Thymus (tissue), 11 donors: ENCODE measurements around the gene GARIN3. TPM values are rescaled to one million over a fixed set of nuclear protein-coding genes. Genes with fewer than 3 reads are reported as not detected.

ENCODE experiments used
- DNase-seq, 9 donors: peaks; one replicate each; pipeline ENCODE4 v3.0.0-alpha.2; 2013; ENCODE audit warnings: low spot score in 9 of 9, low read depth in 6 of 9, missing footprints in 1 of 9
- H3K27ac ChIP-seq, 2 donors: one replicate each; pipeline ENCODE4 v1.5.1; 2013; ENCODE audit warnings: control low read depth in 1 of 2, low read depth in 1 of 2, low read length in 1 of 2, mild to moderate bottlenecking in 1 of 2, moderate library complexity in 1 of 2
- H3K27me3 ChIP-seq, 2 donors: one replicate each; pipeline ENCODE4 v1.5.1; 2013; ENCODE audit warnings: low read length in 1 of 2; ENCODE audit not compliant: control insufficient read depth in 2 of 2, insufficient read depth in 1 of 2
- H3K36me3 ChIP-seq, 2 donors: one replicate each; pipeline ENCODE4 v1.5.1; 2013; ENCODE audit warnings: low read length in 1 of 2, mild to moderate bottlenecking in 1 of 2, moderate library complexity in 1 of 2; ENCODE audit not compliant: control insufficient read depth in 2 of 2, insufficient read depth in 2 of 2
- H3K4me1 ChIP-seq, 2 donors: one replicate each; pipeline ENCODE4 v1.5.1; 2013; ENCODE audit warnings: low read length in 2 of 2; ENCODE audit not compliant: control insufficient read depth in 2 of 2, insufficient read depth in 2 of 2
- H3K4me3 ChIP-seq, 2 donors: one replicate each; pipeline ENCODE4 v1.5.1; 2013; ENCODE audit warnings: low read length in 2 of 2, control low read depth in 1 of 2, mild to moderate bottlenecking in 1 of 2
- H3K9me3 ChIP-seq, 2 donors: one replicate each; pipeline ENCODE4 v1.5.1; 2013; ENCODE audit warnings: low read length in 1 of 2, mild to moderate bottlenecking in 1 of 2; ENCODE audit not compliant: control insufficient read depth in 2 of 2, insufficient read depth in 1 of 2
- WGBS: extraction: QIAGEN DNeasy Blood & Tissue Kit; methylation state at CpG from one replicate; pipeline ENCODE4 v1.1.7; 2013; 5-methylcytosine and 5-hydroxymethylcytosine counted together
- polyA plus RNA-seq: library from polyadenylated mRNA; stranded (reverse); fragments of 200-250 nt; gene quantifications from one replicate; pipeline ENCODE4 v1.2.3, GENCODE V29; 2013
- total RNA-seq: library from RNA; stranded (reverse); fragments of 120-200 nt; gene quantifications from one replicate; pipeline ENCODE4 v1.2.4, GENCODE V29; 2013
- donor health status: healthy.

The GARIN3 gene
- total and polyA plus RNA-seq, 2 donors = not detected

GRCh38 chr5:157160001-157160400 is 6.1 kb downstream of the GARIN3 start:
- peaks cover 0 to 22% of the 10 kb centered on the region in 2 donors for H3K4me1 ChIP-seq
- H3K27me3 ChIP-seq = no peaks in the 10 kb centered on the region
- H3K9me3 ChIP-seq = no peaks in the 10 kb centered on the region
- no peaks in the 10 kb centered on the region for H3K36me3 ChIP-seq
- WGBS = 95% methylated on average over 4 of the region's 4 CpGs
- H3K4me3 ChIP-seq = no peak overlapping the region
- peak overlapping the region; percentile 42 to 60 for H3K27ac ChIP-seq
- DNase-seq = peak in 1 of 9 donors; percentile 19

- WGBS = 87% methylated on average over 6 of the region's 6 CpGs
- Histone ChIP-seq H3K27ac (peak overlapping the region; percentile 40 to 60), H3K4me3 (no peak overlapping the region), H3K9me3 (no peaks in the 10 kb centered on the region), H3K27me3 (no peaks in the 10 kb centered on the region), H3K36me3 (no peaks in the 10 kb centered on the region), H3K4me1 (peaks cover 0 to 22% of the 10 kb centered on the region in 2 donors)
- peak in 2 of 9 donors; percentile 40 to 68 for DNase-seq
Observed at GRCh38 chr5:157159209-157159751, 6.8 kb downstream of the GARIN3 start.

- Histone ChIP-seq H3K4me3 (no peak overlapping the region), H3K27ac (no peak overlapping the region), H3K27me3 (no peaks in the 10 kb centered on the region), H3K9me3 (no peaks in the 10 kb centered on the region), H3K36me3 (no peaks in the 10 kb centered on the region), H3K4me1 (peaks cover 0 to 28% of the 10 kb centered on the region in 2 donors)
- WGBS = 98% methylated on average over 1 of the region's 1 CpG
- DNase-seq = no peak
Observed at GRCh38 chr5:157157293-157157891, 8.7 kb downstream of the GARIN3 start.

- Histone ChIP-seq H3K27me3 (no peaks in the 10 kb centered on the region), H3K36me3 (no peaks in the 10 kb centered on the region), H3K4me1 (peaks cover 0 to 29% of the 10 kb centered on the region in 2 donors), H3K4me3 (no peak overlapping the region), H3K27ac (no peak overlapping the region), H3K9me3 (no peaks in the 10 kb centered on the region)
- 96% methylated on average over 3 of the region's 3 CpGs for WGBS
- no peak for DNase-seq
Observed at GRCh38 chr5:157155297-157155696, 10.8 kb downstream of the GARIN3 start.

GRCh38 chr5:157150995-157151394 is 15.1 kb downstream of the GARIN3 start:
- Histone ChIP-seq H3K36me3 (no peaks in the 10 kb centered on the region), H3K4me3 (no peak overlapping the region), H3K9me3 (no peaks in the 10 kb centered on the region), H3K27ac (no peak overlapping the region), H3K4me1 (peaks cover 0 to 16% of the 10 kb centered on the region in 2 donors), H3K27me3 (no peaks in the 10 kb centered on the region)
- no peak for DNase-seq
- 94% methylated on average over 3 of the region's 3 CpGs for WGBS

- no peaks in the 10 kb centered on the region for H3K27me3 ChIP-seq
- no peak overlapping the region for H3K4me3 ChIP-seq
- H3K36me3 ChIP-seq = no peaks in the 10 kb centered on the region
- 88% methylated on average over 14 of the region's 14 CpGs for WGBS
- peaks cover under 1 to 16% of the 10 kb centered on the region in 2 donors for H3K4me1 ChIP-seq
- peak; percentile 52 to 94 (median 87) for DNase-seq
- no peak overlapping the region for H3K27ac ChIP-seq
- H3K9me3 ChIP-seq = no peaks in the 10 kb centered on the region
Observed at GRCh38 chr5:157148734-157149615, 17.1 kb downstream of the GARIN3 start.

- Histone ChIP-seq H3K27me3 (no peaks in the 10 kb centered on the region), H3K36me3 (peaks cover 5 to 7% of the 10 kb centered on the region in 2 donors), H3K4me3 (peak overlapping the region; percentile 84 to 97), H3K9me3 (no peaks in the 10 kb centered on the region), H3K4me1 (peaks cover 13 to 20% of the 10 kb centered on the region in 2 donors), H3K27ac (peak overlapping the region; percentile 89 to 94)
- WGBS = 9% methylated on average over 33 of the region's 33 CpGs
- DNase-seq = peak in 2 of 9 donors; percentile 41
Observed at GRCh38 chr5:157143127-157143971, 22.7 kb downstream of the GARIN3 start.

DNA sequence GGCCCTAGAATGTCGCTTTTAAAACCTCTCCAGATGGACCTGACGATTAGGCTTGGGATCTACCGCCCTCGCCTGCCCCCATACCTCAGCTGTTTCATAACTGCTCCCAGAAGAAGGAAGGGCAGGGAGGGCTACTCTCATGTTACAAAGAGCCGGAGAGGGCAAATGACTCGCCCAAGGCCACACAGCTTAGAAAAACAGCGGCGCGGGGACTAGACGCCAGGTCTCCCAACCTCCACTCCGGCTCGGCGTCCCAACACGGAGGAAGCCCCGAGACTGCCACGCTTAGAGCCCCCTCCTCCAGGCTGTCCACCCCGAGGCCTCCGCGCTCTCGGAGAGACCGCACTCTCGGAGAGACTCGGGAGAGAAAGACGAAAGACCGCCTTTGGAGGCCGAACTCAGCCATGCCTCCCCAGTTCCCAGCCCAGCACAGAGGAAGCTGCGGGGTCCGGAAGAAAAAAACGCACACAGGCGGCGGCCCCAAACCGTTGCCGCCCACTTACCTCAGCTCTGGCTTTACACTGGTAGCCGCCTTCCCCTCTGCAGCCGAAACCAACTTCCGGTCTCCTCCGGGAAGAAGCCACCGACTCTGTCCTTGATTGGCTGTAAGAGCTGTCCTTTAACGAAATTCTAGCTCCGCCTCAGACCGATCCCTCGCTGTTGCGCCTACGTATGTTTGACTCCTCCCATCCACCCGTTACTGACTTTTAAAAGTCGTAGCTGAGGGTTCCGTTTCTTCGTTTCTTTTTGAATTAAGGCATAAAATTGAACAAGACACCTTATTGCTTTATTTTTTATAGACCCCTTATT is 23.5 kb downstream of the GARIN3 start, which contains the start of gene MED7:
Gene MED7, minus strand, starts transcription at position 549 of the 810 bp plus-strand sequence. CDS start 3,434 bp downstream, outside the sequence.
- Histone ChIP-seq H3K9me3 (no peaks in the 10 kb centered on the region), H3K4me3 (peak within 1 kb of the TSS; percentile 84 to 97), H3K36me3 (peaks cover 8 to 12% of the 10 kb centered on the region in 2 donors), H3K27me3 (no peaks in the 10 kb centered on the region), H3K4me1 (peaks cover 13 to 20% of the 10 kb centered on the region in 2 donors), H3K27ac (peak within 1 kb of the TSS; percentile 93 to 94)
- under 1% methylated on average over 48 of the region's 48 CpGs for WGBS
- peak; percentile 97 to 100 (median 99) for DNase-seq
